ENCODE data around the gene SRL.

Gene SRL

DNA sequence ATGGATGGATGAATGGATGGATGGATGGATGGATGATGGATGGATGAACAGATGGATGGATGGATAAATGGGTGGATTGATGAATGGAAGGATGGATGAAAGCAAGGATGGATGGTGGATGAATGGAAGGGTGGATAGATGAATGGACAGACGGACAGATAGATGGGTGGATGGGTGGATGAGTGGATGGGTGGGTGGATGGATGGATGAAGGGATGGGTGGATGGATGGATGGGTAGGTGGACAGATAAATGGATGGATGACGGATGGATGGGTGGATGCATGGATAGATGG is 14.9 kb downstream of the SRL start:
- TF ChIP-seq EZH2phosphoT487 (IDR thresholded peaks at IDR 0.05; ENCODE audit: borderline replicate concordance) = no peak
- TF ChIP-seq CTCF (conservative IDR thresholded peaks at IDR 0.05; ENCODE audit: low read length) = no peak
- no peaks in the 10 kb centered on the region for H3K79me2 ChIP-seq (ENCODE audit: insufficient read depth, low read length)
- no peaks in the 10 kb centered on the region for H3F3A ChIP-seq (ENCODE audit: low read depth)
- H3K9ac ChIP-seq (ENCODE audit: low read depth, low read length, poor library complexity, severe bottlenecking) = no peak overlapping the region
- H3K9me2 ChIP-seq (replicated peaks; ENCODE audit: low read depth, low read length) = no peaks in the 10 kb centered on the region
- H4K20me1 ChIP-seq (ENCODE audit: insufficient read depth, low read length, poor library complexity, severe bottlenecking) = no peaks in the 10 kb centered on the region
- H3K4me2 ChIP-seq (ENCODE audit: low read depth, low read length, poor library complexity, severe bottlenecking) = no peak overlapping the region
- no peaks in the 10 kb centered on the region for H3K36me3 ChIP-seq (ENCODE audit: insufficient read depth, low read length)
- H3K9me3 ChIP-seq (ENCODE audit: insufficient read depth, low read depth, low read length) = no peaks in the 10 kb centered on the region
- no peaks in the 10 kb centered on the region for H3K4me1 ChIP-seq (ENCODE audit: insufficient read depth, low read length, poor library complexity, severe bottlenecking)
- no peaks in the 10 kb centered on the region for H3K27me3 ChIP-seq (ENCODE audit: insufficient read depth, low read length, poor library complexity, severe bottlenecking)
- H3K4me3 ChIP-seq (ENCODE audit: low read length, poor library complexity, severe bottlenecking) = no peak overlapping the region
- H2AFZ ChIP-seq (ENCODE audit: low read length) = no peak overlapping the region

DNA sequence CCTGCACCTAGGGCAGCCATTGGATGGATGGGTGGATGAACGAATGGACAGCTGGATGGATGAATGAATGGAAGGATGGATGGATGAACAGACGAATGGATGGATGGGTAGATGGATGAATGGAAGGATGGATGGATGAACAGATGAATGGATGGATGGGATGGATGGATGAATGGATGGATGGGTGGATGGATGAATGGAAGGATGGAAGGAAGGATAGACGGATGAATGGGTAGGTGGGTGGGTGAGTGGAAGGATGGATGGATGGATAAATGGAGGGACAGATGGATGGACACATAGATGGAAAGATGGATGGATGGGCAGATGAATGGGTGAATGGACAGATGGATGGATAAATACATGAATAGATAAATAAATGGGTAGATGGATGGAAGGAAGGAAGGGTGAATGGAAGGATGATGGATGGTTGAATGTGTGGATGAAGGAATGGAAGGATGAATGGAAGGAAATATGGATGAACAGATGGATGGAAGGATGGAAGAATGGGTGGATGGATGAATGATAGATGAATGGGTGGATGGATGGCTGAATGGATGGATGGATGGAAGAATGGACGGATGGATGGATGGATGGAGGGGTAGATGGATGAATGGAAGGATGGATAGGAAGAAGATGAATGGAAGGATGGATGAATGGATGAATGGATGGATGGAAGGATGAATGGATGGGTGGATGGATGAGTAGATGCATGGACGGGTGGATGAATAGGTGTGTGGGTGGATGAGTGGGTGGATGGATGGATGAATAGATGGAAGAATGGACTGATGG is 15.4 kb downstream of the SRL start:
- Histone ChIP-seq H3K9ac (ENCODE audit: low read depth, low read length, poor library complexity, severe bottlenecking) (no peak overlapping the region), H3K9me2 (replicated peaks; ENCODE audit: low read depth, low read length) (no peaks in the 10 kb centered on the region), H3K4me1 (ENCODE audit: insufficient read depth, low read length, poor library complexity, severe bottlenecking) (no peaks in the 10 kb centered on the region), H3K9me3 (ENCODE audit: insufficient read depth, low read depth, low read length) (no peaks in the 10 kb centered on the region), H2AFZ (ENCODE audit: low read length) (no peak overlapping the region), H3K4me3 (ENCODE audit: low read length, poor library complexity, severe bottlenecking) (no peak overlapping the region), H3K4me2 (ENCODE audit: low read depth, low read length, poor library complexity, severe bottlenecking) (no peak overlapping the region), H3F3A (ENCODE audit: low read depth) (no peaks in the 10 kb centered on the region), H3K36me3 (ENCODE audit: insufficient read depth, low read length) (no peaks in the 10 kb centered on the region), H3K27me3 (ENCODE audit: insufficient read depth, low read length, poor library complexity, severe bottlenecking) (no peaks in the 10 kb centered on the region), H4K20me1 (ENCODE audit: insufficient read depth, low read length, poor library complexity, severe bottlenecking) (no peaks in the 10 kb centered on the region), H3K79me2 (ENCODE audit: insufficient read depth, low read length) (no peaks in the 10 kb centered on the region)
- no peak for TF ChIP-seq CTCF (conservative IDR thresholded peaks at IDR 0.05; ENCODE audit: low read length)
- TF ChIP-seq EZH2phosphoT487 (IDR thresholded peaks at IDR 0.05; ENCODE audit: borderline replicate concordance) = no peak

GRCh38 chr16:4225075-4225474 is 16.8 kb downstream of the SRL start:
- no peaks in the 10 kb centered on the region for H3K27me3 ChIP-seq (ENCODE audit: insufficient read depth, low read length, poor library complexity, severe bottlenecking)

More at GRCh38 chr16:4225075-4225474, 16.8 kb downstream of the SRL start:
- no peaks in the 10 kb centered on the region for H3K9me2 ChIP-seq (replicated peaks; ENCODE audit: low read depth, low read length)
- H3K9me3 ChIP-seq (ENCODE audit: insufficient read depth, low read depth, low read length) = no peaks in the 10 kb centered on the region
- H3F3A ChIP-seq (ENCODE audit: low read depth) = no peaks in the 10 kb centered on the region
- H3K4me2 ChIP-seq (ENCODE audit: low read depth, low read length, poor library complexity, severe bottlenecking) = no peak overlapping the region
- no peak overlapping the region for H2AFZ ChIP-seq (ENCODE audit: low read length)
- H3K4me1 ChIP-seq (ENCODE audit: insufficient read depth, low read length, poor library complexity, severe bottlenecking) = no peaks in the 10 kb centered on the region
- no peaks in the 10 kb centered on the region for H4K20me1 ChIP-seq (ENCODE audit: insufficient read depth, low read length, poor library complexity, severe bottlenecking)
- H3K9ac ChIP-seq (ENCODE audit: low read depth, low read length, poor library complexity, severe bottlenecking) = no peak overlapping the region
- H3K79me2 ChIP-seq (ENCODE audit: insufficient read depth, low read length) = no peaks in the 10 kb centered on the region
- H3K36me3 ChIP-seq (ENCODE audit: insufficient read depth, low read length) = no peaks in the 10 kb centered on the region
- no peak overlapping the region for H3K4me3 ChIP-seq (ENCODE audit: low read length, poor library complexity, severe bottlenecking)
- no peak for TF ChIP-seq CTCF (conservative IDR thresholded peaks at IDR 0.05; ENCODE audit: low read length)
- no peak for TF ChIP-seq EZH2phosphoT487 (IDR thresholded peaks at IDR 0.05; ENCODE audit: borderline replicate concordance)
